GM19395 (cell line): ENCODE data around the gene EFHB.
"Not testable (repeated sequence)": the region's sequence is repeated elsewhere in the genome, so short reads cannot be mapped to it uniquely, and the experiment has no call there.

Experiments used
- ATAC-seq: cut with Tn5 transposase; IDR thresholded peaks from one replicate; pipeline ENCODE4 v1.9.1; 2021; ENCODE audit warnings: mild to moderate bottlenecking, moderate library complexity; ENCODE audit not compliant: unreplicated experiment

Gene EFHB, protein sequence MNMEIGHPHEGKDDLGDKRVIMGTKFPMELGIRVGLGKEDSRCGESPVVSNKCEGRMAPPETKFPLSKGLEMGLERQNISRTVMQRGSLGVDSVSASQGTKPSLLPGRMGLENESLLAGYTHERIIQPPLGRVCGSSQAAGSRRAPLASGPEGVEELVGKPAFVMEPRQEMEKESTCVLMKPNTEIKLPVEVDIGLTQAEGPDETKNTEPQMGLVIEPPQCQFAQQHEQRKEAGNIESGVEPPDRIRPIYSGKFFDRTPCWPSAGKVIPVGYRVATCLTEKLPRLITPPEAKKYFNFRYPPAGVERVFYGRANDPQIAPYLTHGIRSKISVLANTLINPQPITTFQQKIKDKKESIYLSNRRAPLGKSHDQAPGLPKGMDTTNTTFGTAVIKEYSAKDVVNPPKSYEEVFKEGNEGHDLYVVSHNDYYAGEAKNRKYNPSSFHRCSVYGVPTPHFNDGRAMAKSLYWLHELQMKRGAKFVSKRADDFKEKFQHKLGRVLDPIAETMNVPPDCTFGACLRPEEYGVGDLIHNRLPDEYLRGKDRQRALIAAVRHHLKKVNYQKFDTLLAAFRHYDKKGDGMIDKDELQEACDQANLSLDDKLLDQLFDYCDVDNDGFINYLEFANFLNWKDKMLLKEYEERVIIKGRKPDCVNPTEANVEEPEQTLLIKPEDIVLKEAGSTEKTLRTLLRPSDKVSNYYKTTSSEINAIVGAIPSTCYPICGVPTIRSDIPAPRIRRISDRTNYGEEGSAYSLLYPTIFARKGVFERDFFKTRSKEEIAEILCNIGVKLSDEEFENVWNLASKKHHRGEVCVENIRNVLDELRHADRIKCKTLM

DNA sequence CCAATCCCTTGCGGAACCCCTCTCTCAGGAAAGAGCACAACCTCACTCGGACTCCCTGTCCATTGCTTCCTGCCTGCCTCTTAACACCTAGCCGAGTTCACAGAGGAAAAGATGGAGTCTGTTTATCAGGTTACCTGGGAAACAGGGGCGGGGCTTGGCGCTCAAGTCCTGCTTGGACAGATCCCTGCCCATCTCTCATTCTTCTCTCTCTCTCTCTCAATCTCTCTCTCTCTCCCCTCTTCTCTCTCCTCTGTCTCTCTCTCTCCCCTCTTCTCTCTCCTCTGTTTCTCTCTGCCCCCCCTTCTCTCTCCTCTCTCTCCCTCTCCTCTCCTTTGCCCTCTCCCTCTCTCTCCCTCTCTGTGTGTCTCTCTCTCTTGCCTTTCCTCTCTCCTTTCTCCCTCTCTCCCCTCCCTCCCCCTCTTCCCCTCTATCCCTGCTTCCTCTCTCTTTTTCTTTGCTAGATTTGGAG, at the start of gene EFHB:
Gene EFHB (minus strand): TSS at position 120 of the 469 bp plus-strand sequence. CDS start 199 bp downstream, outside the sequence.
- no peak for ATAC-seq

DNA sequence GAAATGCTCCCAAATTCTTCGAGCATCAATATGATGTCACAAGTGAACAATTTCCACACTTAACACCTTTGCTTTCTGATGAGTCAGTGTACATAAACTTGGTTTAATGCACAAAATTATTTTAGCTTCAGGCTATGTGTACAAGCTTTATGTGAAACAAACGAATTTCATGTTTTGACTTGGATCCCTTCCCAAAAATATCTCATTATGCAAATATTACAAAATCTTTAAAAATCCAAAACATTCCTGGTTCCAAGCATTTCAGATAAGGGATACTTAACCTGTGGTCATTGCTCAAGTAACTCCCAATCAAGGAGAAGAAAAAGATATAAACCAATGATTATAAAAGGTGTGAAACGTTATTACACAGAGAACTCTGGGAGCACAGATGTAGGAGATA, 38.0 kb upstream of the EFHB start:
- ATAC-seq, result no peak

DNA sequence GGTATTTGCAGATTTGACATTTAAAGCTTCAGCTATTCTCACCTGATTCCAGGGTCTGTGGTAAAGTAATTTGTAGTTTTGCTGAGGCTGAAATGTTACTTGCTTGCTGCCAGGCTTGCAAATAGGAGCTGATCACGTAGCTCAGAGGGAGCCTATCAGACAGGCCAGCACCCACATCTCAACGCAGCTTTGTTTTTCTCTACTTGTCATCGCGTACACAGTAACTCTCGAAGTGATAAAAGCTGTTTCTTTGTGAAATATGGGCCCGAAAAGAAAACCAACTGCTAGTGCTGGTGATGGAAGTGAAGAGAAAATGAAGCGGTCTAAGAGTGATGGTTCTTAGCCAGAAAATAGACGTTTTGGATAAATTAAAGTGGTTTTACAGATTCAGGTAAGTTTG, 36.3 kb upstream of the EFHB start:
- no peak for ATAC-seq

DNA sequence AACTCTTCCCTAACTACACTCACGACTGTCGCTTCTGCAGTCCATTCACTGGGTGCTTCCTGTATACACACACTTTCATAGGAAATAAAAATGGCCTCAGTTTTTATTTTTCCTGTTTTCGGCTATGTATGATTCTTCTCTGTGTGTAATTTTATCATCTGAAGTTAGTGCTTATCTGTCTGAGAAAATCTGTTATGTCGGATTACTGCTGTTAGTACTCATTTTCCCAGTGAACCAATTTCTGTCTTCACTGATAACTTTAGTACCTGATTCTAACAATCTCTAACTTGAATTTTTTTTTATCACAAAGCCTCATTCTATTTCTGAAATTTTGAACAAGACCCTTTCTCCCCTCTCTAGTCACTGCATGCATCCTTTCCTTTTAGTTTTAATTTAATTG, 33.8 kb upstream of the EFHB start:
- ATAC-seq, result no peak

DNA sequence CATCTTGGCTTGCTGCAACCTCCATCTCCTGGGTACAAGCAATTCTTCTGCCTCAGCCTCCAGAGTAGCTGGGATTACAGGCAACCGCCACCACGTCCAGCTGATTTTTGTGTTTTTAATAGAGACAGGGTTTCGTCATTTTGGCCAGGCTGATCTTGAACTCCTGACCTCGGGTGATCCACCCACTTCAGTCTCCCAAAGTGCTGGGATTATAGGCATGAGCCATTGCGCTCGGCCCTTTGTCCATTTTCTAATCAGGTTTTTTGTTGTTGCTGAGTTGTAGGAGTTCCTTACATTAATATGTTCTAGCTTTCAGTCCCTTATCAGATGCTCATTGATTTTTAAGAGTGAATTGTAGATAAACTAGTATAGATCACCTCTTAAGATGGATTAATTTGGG, 33.2 kb upstream of the EFHB start:
- no peak for ATAC-seq

DNA sequence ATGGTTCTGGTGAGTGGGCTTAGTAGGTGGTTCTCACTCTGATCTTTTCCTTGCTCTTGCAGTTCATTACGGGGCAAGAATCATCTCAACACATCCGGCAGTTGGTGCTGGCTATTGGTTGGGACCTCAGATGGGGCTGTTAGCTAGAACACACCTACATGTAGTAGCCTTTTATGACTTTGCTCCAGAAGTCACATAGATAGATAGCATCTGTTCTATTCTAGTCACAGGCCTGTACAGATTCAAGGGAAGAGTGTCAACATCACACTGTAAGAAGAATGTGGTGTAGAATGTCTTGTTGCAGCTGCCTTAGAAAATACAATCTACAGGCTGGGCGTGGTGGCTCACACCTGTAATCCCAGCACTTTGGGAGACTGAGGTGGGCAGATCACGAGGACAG, 27.9 kb upstream of the EFHB start:
- no peak for ATAC-seq

DNA sequence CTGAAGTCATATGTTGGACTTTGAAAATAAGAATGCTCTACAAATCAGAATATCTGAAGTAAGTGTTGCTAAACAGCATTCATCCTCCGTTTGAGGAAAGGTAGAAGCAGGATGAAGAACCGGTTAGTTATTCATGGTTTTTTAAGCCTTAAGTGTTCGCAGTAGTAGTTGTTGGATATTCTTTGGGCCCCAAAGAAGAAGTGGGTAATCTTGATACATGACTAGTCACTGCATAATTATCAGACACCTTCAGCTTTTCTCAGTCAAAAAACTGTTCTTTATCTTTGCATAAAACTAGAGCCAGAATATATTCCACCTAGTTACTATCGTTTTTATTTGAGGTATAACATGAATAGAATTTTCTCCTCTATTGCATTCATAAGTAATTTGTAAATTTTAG, 26.7 kb upstream of the EFHB start:
- ATAC-seq, result no peak

DNA sequence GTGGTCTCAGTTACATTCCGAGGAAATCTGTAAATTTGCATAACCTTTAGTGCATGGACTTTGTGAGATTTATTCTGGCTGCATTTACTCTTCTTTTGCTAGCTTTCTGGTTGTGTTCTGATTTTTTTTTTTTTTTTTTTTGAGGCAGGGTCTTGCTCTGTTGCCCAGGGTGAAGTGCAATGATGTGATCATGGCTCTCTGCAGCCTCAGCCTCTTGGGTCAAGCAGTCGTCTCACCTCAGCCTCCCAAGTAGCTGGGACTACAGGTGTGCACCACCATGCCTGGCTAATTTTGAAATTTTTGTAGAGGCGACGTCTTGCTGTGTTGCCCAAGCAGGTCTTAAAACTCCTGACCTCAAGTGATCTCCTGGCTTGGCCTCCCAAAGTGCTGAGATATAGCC, 25.5 kb upstream of the EFHB start:
- ATAC-seq, result no peak

DNA sequence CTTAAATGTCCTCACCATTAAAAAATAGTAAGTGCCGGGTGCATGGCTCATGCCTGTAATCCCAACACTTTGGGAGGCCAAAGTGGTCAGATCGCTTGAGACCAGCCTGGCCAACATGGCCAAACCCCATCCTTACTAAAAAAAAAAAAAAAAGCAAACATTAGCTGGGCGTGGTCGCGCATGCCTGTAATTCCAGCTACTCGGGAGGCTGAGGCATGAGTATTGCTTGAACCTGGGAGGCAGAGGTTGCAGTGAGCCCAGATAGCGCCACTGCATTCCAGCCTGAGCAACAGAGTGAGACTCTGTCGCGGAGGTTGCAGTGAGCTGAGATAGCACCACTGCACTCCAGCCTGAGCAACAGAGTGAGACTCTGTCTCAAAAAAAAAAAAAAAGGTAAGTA, 23.3 kb upstream of the EFHB start:
- ATAC-seq, result not testable (repeated sequence)

DNA sequence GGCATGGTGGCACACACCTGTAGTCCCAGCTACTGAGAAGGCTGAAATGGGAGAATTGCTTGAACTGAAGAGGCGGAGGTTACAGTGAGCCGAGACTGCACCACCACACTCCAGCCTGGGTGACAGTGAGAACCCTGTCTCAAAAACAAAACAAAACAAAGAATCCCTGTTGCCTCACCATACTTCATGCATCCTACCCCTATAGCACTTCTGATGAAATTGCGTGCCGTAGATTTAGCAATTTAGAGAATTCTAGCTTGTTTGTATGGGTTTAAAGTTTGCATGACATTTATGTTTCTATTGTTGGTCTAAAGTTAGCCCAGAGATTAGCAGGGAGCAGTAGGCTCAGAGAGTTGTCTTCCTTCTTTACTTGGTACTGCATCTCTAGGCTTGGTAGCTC, 20.7 kb upstream of the EFHB start:
- ATAC-seq, result no peak

DNA sequence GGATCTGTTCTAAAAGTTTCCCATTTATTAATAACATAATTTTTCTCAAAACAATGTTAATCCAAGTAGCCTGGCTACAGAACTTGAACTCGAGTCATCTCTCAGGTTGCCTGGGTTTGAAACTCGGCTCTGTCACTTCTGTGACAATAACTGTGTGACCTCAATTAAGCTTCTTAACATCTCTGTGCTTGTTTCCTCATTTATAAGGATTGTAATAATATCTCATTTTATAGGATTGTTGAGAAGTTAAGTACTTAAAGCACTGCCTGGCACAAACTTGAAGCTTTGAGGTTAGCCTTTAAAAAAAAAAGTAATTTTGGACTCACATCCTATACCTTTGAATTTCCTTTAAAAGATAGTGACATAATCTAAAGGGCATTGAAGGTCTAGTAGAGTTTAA, 16.3 kb upstream of the EFHB start:
- no peak for ATAC-seq

DNA sequence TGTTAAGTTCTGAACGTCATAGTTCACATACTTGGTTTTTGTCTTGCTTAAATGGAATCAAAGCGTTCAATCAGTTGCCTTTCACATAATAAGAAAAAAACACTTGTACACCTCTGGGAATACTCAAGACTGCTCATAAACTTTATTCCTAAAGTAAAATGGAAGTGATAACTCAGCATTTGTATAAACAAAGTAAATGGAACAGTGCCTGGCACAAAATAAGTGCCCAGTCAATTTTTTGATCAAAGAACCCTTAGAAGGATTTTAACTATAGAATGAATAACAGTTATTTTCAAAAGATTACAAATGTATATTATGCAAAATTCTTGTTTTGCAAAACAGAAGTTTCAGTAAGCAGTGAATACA, 14.2 kb upstream of the EFHB start:
- no peak for ATAC-seq

DNA sequence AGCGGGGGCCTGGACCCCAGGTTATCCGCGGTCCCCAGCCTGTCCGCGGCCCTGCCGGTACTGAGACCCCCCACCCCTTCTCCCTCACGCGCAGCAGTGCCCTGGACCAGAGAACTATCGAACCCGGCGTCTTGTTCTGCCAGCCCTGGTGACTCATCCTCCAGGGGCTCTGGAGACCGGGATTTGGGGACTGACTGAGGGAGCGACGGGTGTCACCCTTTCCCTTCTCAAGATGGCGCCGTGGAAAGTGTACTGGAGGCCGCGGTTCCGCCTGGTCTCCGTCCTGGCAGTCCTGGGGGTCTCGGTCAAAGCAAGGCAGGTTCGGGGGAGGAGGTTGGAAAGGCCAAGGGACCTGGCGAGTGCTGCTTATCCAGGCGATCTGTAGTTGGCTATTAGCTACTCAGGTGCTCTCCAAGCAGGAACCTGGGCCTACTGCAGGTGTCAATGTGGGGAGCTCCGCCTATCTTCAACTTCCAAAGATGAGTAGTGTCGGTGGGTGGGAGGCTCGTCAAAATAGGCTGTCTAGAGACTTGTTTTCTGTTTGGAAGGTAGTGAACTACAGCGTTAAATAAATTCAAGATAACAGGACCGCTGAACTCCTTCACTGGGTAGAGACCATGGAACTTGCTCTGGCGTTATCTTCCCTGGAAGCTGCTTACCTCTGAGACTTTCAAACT, 13.7 kb upstream of the EFHB start:
- ATAC-seq, result peak; percentile 27

DNA sequence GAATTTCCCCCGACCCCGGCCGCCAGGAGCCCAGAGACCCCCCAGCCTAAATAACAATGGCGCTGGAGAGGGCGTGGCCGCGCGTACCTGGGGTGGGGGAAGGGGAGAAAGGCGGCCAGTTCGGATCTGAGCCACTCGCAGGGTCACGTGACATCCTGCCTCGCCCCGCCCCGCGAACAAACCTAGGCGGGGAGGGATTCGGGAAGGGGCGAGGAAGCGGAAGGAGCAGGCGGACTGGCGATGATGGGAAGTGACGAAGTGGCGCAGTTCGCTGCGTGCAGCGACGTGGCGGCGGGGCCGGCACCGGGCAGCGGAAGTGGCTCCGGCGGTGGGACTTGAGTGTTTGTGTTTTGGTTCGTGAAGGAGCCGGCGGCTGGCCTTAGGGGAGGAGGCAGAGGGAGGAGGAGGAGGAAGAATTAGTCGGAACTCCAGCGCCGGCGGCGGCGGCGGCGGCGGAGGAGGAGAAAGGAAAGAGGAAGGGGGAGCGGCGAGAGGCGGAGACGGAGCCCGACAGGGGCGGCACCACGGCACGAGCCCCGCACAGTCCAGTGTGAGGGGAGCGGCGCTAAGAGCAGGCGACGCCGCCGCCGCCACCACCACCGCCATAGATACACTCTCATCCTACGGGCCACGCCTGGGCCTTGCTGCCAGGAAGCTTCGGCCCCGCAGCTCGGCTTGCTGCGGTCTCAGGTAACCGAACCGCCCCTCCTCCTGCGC, 13.0 kb upstream of the EFHB start, which contains the start of gene RAB5A:
Gene RAB5A (plus strand): TSS at position 266 of the 717 bp plus-strand sequence. CDS start 3,802 bp downstream, outside the sequence.
- peak; percentile 95 for ATAC-seq

DNA sequence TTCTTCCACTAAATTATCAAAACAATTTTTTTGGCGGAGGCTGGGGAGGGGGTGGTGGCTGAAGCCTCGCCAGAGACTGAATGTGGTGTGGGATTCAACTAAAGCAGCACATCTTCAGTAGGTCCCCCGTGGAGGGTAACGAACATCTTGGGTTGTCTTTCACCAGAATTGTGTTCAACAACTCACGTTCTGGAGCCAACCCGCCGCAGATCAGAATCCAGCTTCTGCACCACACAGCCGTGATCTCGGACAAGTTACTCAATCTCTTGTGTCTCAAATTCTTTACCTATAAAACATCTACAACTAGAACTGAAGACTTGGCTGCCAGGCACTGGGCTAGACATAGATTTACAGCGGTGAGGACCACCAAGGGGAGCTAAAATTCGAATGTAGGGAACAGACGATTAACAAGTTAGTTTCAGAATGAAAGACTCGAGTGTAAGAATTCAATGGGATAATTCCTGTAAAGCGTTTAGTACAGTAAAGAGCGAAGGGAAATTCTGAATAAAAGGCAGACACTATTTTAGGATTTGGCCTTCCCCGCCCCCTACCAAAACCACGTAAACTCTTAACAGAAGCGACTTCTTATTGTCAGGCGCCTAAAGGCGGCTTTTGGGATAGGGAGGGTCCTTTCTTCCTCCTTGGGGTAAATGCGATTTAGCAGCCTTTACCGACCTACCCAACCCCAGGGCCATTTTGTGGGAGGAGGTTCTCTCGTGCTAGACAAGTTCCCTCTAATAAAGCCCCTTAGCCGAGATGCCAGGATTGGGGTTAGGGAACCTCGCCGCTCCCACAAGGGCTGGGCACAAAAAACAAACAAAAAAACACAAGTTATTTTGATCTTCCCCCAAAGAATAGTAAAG, 12.2 kb upstream of the EFHB start:
- ATAC-seq, result peak; percentile 17

DNA sequence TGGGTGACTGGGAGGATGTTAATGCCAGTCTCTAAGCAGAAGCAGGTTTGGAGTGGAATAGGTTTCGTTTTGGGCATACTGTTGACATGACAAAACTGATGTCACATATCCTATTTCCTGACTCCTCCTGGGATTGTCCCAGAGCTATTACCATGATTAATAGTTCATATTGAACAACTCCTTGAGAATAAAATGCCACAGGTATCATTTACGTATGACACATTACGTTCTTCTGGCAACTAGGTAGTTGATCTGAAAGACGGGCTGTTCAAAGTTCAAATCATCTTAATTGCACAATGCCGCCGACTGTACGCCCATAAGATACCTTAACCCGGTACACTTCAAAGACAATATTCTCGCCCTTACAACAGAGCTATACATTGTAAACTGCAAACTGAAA, 11.5 kb upstream of the EFHB start:
- no peak for ATAC-seq

DNA sequence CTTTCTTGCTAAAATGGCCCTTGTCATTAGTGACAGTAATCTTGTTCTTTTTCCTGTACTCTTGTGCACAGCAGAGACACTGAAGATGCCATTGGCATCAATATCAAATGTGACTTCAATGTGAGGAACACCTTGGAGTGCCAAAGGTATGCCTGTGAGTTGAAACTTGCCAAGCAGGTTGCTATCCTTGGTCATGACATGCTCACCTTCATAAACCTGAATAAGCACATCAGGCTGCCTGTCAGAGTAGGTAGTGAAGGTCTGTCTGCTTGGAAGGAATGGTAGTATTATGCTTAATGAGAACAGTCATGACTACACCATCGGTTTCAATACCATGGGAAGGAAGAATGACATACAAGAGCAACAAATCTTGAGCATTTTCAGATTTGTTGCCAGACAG, 6.6 kb upstream of the EFHB start:
- no peak for ATAC-seq

DNA sequence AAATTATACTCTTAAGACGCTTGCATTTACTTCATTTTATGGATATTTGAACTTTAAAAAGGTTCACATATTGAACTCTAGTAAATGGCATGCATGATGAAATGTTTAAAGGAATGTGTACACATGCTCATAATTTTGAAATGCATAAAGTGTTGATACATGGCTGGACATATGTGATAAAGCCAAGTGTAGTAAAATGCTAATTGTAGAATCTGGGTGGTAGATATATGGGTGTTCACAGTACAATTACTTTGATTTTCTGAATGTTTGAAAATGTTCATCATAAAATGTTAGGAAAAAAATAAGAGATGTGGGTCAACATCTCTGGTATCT, 4.2 kb upstream of the EFHB start:
- ATAC-seq, result no peak

DNA sequence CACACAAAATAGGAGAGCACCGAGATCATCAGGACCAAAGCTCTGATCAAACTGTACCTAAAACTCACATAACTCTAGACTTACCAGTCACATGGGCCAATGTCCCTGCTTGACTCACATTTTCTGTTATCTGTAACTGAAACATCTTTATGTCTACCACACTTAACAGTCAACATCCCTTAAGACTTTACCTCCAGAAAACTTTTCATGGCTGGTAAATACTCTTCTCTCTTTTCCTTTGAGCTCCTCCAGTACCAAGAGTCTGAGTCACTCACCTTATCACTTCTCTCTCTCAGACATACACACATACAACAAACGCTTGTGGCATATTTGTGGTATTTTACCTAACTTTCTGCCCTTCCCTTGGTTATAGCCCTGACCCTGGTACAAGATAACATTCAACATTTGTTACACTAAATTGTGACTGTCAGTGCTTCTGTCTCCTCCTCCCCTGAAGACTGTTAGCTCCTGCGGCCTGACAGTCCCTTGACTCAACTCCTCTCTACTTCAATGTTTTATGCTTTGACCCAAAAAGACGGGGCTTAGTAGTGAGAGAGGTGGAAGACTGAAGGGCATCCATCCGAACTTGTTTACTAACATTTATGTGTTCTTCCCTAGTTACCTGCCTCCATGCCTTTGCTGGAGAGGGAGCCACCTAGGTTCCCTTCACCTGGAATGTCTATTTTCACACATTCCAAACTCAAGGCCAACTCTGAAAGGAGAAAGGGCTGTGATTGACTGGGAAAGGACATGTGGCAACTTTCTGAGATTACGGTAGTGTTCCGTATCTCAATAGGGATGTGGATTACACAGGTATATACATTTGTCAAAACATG, 3.7 kb upstream of the EFHB start:
- ATAC-seq, result no peak
